A549 (cell line): ENCODE results near the gene OBSCN. TPM values are rescaled to one million over a fixed set of nuclear protein-coding genes. Genes with fewer than 3 reads are reported as not detected.

ENCODE experiments used
- ATAC-seq, 2 experiments: fragments of 200-7000 bp in 1 of 2; fragments of >200 bp in 1 of 2; cut with Nextera tagmentation in 1 of 2; cut with Tn5 transposase in 1 of 2; 3 replicates each; pipeline versions ENCODE4 v1.8.0 to v1.9.1; 2018 to 2020; ENCODE audit warnings: mild to moderate bottlenecking in 1 of 2, moderate library complexity in 1 of 2
- CTCF ChIA-PET: fragments of 300-600 bp; sonication (Branson Sonifier 250); formaldehyde crosslinking; extraction: SDS; loops from one replicate; lab custom pipeline; 2021; ENCODE audit warnings: antibody characterized with exemption, inconsistent platforms; lab: Yijun Ruan, JAX
- POLR2A ChIA-PET: fragments of 350-600 bp; formaldehyde crosslinking; extraction: SDS; loops from one replicate; lab custom pipeline; 2021; ENCODE audit warnings: antibody characterized with exemption, inconsistent platforms; lab: Yijun Ruan, JAX
- DNase-seq, 2 experiments: peaks; one replicate each; pipeline versions ENCODE4 v3.0.0 to v3.0.0-alpha.2; 2011 to 2016; ENCODE audit warnings: low read depth in 1 of 2, low spot score in 1 of 2
- FAIRE-seq: peaks from 2 replicates; lab custom pipeline; 2011; peaks lifted over from hg19 to GRCh38; lab: Jason Lieb, UNC
- H3K27ac ChIP-seq, 2 experiments: fragments of >200 bp; sonication (Bioruptor Twin); formaldehyde crosslinking; 3 replicates each; pipeline ENCODE4 v1.5.1; 2016 to 2017
- H3K4me1 ChIP-seq: fragments of >200 bp; sonication (Bioruptor Twin); formaldehyde crosslinking; 3 replicates; pipeline ENCODE4 v1.6.1; 2016
- H3K4me2 ChIP-seq: fragments of >200 bp; sonication (Bioruptor Twin); formaldehyde crosslinking; 3 replicates; pipeline ENCODE4 v1.6.1; 2016
- H3K4me3 ChIP-seq: fragments of >200 bp; sonication (Bioruptor Twin); formaldehyde crosslinking; 3 replicates; pipeline ENCODE4 v1.5.1; 2016
- H3K9me3 ChIP-seq: fragments of >200 bp; sonication (Bioruptor Twin); formaldehyde crosslinking; 3 replicates; pipeline ENCODE4 v1.6.1; 2016
- BHLHE40 ChIP-seq: IDR thresholded peaks from 2 replicates; pipeline ENCODE4 v1.6.1; 2012; ENCODE audit warnings: low read depth, low read length, inconsistent platforms
- CEBPB ChIP-seq, 2 experiments: fragments of >200 bp in 1 of 2; sonication (Bioruptor Twin) in 1 of 2; formaldehyde crosslinking in 1 of 2; IDR thresholded peaks; 2 replicates each; pipeline ENCODE4 v1.6.1; 2012 to 2016
- FOSL2 ChIP-seq, 2 experiments: fragments of 450-650 bp in 1 of 2; fragments of >200 bp in 1 of 2; sonication (Bioruptor Twin) in 1 of 2; formaldehyde crosslinking; IDR thresholded peaks; 2 replicates each; pipeline versions ENCODE4 v1.5.0 to v1.6.1; 2016 to 2020; ENCODE audit warnings: mild to moderate bottlenecking in 1 of 2, moderate library complexity in 1 of 2
- HMGXB4 ChIP-seq: fragments of 250-450 bp; sonication (Bioruptor Pico); IDR thresholded peaks from 2 replicates; pipeline ENCODE4 v1.5.0; 2021; ENCODE audit warnings: mild to moderate bottlenecking, moderate library complexity, borderline replicate concordance
- HOXA7 ChIP-seq: fragments of 250-450 bp; sonication (Bioruptor Pico); IDR thresholded peaks from 2 replicates; pipeline ENCODE4 v1.5.0; 2020; ENCODE audit warnings: mild to moderate bottlenecking, moderate library complexity
- HOXB13 ChIP-seq: fragments of 250-450 bp; sonication (Bioruptor Pico); IDR thresholded peaks from 2 replicates; pipeline ENCODE4 v1.5.0; 2020; ENCODE audit warnings: low read depth, mild to moderate bottlenecking, moderate library complexity
- JUNB ChIP-seq: fragments of >200 bp; sonication (Bioruptor Twin); formaldehyde crosslinking; IDR thresholded peaks from 2 replicates; pipeline ENCODE4 v1.6.1; 2016
- KDM5A ChIP-seq: fragments of 200-600 bp; sonication (generic); IDR thresholded peaks from 2 replicates; pipeline ENCODE4 v1.6.1; 2016; ENCODE audit warnings: antibody characterized with exemption, mild to moderate bottlenecking
- NR3C1 ChIP-seq: fragments of >200 bp; sonication (Bioruptor Twin); formaldehyde crosslinking; IDR thresholded peaks from 3 replicates; pipeline ENCODE4 v1.6.1; 2017
- PBX3 ChIP-seq: IDR thresholded peaks from 2 replicates; pipeline ENCODE4 v1.6.1; 2012
- RFX5 ChIP-seq: fragments of 450-650 bp; IDR thresholded peaks from 2 replicates; pipeline ENCODE4 v1.7.1; 2014; ENCODE audit warnings: antibody characterized with exemption, mild to moderate bottlenecking, moderate library complexity
- SREBF2 ChIP-seq: fragments of 450-650 bp; IDR thresholded peaks from 2 replicates; pipeline ENCODE4 v1.6.1; 2014; ENCODE audit warnings: mild to moderate bottlenecking, moderate library complexity
- TFCP2L1 ChIP-seq: fragments of 250-450 bp; sonication (Bioruptor Pico); IDR thresholded peaks from 2 replicates; pipeline ENCODE4 v1.5.0; 2021; ENCODE audit warnings: mild to moderate bottlenecking
- ZSCAN20 ChIP-seq: fragments of 250-450 bp; sonication (Bioruptor Pico); IDR thresholded peaks from 2 replicates; pipeline ENCODE4 v1.8.0; 2022; ENCODE audit warnings: mild to moderate bottlenecking, moderate library complexity
- WGBS: methylation state at CpG from one replicate; pipeline ENCODE4 v1.1.6; 2017; ENCODE audit errors: missing lambda C conversion rate; 5-methylcytosine and 5-hydroxymethylcytosine counted together
- polyA minus RNA-seq: library from RNA; depleted of rRNA, polyadenylated mRNA; stranded (reverse); fragments of >200 nt; gene quantifications from 2 replicates; pipeline ENCODE4 v1.2.3, GENCODE V29; 2011; rRNA and poly(A)+ RNA removed
- polyA plus RNA-seq, 4 experiments: library from polyadenylated mRNA; depleted of rRNA in 3 of 4; stranded (reverse); fragments of >200 nt; fragmentation: RNase III in 1 of 4; extraction: RNeasy Plus Mini Kit Qiagen cat#74134 plus additional on column Dnase treatment in 1 of 4; gene quantifications; 2 replicates in 3 of 4; 3 replicates in 1 of 4; pipeline ENCODE4 v1.2.3, GENCODE V29; 2011 to 2017

The OBSCN gene
- 3.1 and 5.7 TPM in 2 replicates for polyA plus RNA-seq (2011; rRNA removed)
- polyA plus RNA-seq (2012; cell fraction: cytosol; rRNA removed): 4.9 and 6.5 TPM in 2 replicates
- polyA plus RNA-seq (2012; cell fraction: nucleus; rRNA removed): 42.9 and 51.7 TPM in 2 replicates
- 5.7 to 6.8 TPM (median 6.5 TPM) in 3 replicates for polyA plus RNA-seq (2017; fragmentation: RNase III; extraction: RNeasy Plus Mini Kit Qiagen cat#74134 plus additional on column Dnase treatment)
- 9.9 and 13.6 TPM in 2 replicates for polyA minus RNA-seq

- CTCF ChIA-PET: no interaction called here
- H3K4me1 ChIP-seq: peaks cover 20% of the 10 kb centered on the region
- TF ChIP-seq CEBPB (IDR thresholded peaks at IDR 0.05) (no peak), RFX5 (no peak), JUNB (no peak), SREBF2 (no peak), BHLHE40 (no peak), HOXB13 (no peak), TFCP2L1 (CRISPR knock-in tag) (no peak), KDM5A (no peak)
- TF ChIP-seq, all 56 proteins: peak for 0
- Histone ChIP-seq H3K9me3 (no peaks in the 10 kb centered on the region), H3K4me3 (no peak within 1 kb of the TSS), H3K27ac (peak within 1 kb of the TSS in 1 of 2 experiments; percentile 86; a peak in 2 of 6 replicates), H3K4me2 (no peak within 1 kb of the TSS)
- FAIRE-seq: no peak
- DNase-seq: no peak
- no peak for ATAC-seq
- 80% methylated on average over 14 of the region's 30 CpGs for WGBS
- POLR2A ChIA-PET: no interaction called here
Observed at GRCh38 chr1:228207851-228208821, at the start of gene OBSCN. Gene OBSCN, plus strand, starts transcription at chr1:228208044. Its CDS starts 3,740 bp downstream, at chr1:228211784.

GRCh38 chr1:228158151-228159007 lies 49.5 kb upstream of the OBSCN start:
- POLR2A ChIA-PET: no interaction called here
- no peak for ATAC-seq
- H3K4me2 ChIP-seq: no peak overlapping the region

More at GRCh38 chr1:228158151-228159007, 49.5 kb upstream of the OBSCN start:
- CTCF ChIA-PET: interaction anchor here (8.2 kb wide), 1 partner anchor 7 kb away, joined by 89 read pairs; the partner anchor contains the start of gene IBA57
- FAIRE-seq (no peak), DNase-seq (no peak)
- TF ChIP-seq HOXA7 (CRISPR knock-in tag) (no peak), ZSCAN20 (CRISPR knock-in tag) (no peak), NR3C1 (no peak), PBX3 (no peak), FOSL2 (IDR thresholded peaks at IDR 0.05) (no peak), FOSL2 (CRISPR knock-in tag; IDR thresholded peaks at IDR 0.05) (no peak), HMGXB4 (no peak), CEBPB (IDR thresholded peaks at IDR 0.05) (no peak)
- Histone ChIP-seq H3K9me3 (no peaks in the 10 kb centered on the region), H3K4me1 (no peaks in the 10 kb centered on the region), H3K4me3 (no peak overlapping the region), H3K27ac (no peak overlapping the region)
- WGBS: 91% methylated on average over 44 of the region's 98 CpGs
